Esophagus squamous epithelium (tissue), 4 donors: ENCODE results near the gene CCK.

Experiments used
- POLR2A ChIP-seq, 4 donors: fragments of 450-650 bp; IDR thresholded peaks; one replicate each; pipeline ENCODE4 v1.6.1; 2017; ENCODE audit warnings: antibody characterized with exemption in 4 of 4, mild to moderate bottlenecking in 4 of 4, moderate library complexity in 3 of 4
- TF ChIP-seq, protein P1 (sequence below), 6 experiments: fragments of 450-650 bp in 4 of 6; fragments of 200-600 bp in 2 of 6; sonication (generic) in 2 of 6; IDR thresholded peaks; one replicate each; pipeline ENCODE4 v1.5.1; 2016 to 2019; ENCODE audit warnings: antibody characterized with exemption in 6 of 6, mild to moderate bottlenecking in 4 of 6, moderate library complexity in 4 of 6

DNA sequence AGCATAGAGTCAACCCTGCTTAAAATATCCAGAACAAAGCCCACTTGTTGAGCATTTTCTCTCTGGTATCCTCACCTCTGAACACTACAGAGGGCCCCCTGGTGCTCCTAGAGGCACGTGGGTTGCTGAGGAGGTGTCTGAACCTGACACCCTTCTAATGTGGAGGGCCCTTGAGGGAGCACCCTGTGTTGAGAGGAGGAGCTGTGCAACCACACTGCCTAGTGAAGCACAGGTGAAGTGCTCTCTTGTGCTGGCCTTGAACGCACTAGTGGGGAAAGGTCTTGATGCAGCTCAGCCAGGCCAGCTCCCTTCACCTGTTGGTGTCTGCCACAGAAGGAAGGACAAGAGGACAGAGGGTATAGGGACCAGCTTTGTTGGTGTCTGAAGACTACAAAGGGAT, 51.9 kb downstream of the CCK start:
- TF ChIP-seq, protein P1, sequence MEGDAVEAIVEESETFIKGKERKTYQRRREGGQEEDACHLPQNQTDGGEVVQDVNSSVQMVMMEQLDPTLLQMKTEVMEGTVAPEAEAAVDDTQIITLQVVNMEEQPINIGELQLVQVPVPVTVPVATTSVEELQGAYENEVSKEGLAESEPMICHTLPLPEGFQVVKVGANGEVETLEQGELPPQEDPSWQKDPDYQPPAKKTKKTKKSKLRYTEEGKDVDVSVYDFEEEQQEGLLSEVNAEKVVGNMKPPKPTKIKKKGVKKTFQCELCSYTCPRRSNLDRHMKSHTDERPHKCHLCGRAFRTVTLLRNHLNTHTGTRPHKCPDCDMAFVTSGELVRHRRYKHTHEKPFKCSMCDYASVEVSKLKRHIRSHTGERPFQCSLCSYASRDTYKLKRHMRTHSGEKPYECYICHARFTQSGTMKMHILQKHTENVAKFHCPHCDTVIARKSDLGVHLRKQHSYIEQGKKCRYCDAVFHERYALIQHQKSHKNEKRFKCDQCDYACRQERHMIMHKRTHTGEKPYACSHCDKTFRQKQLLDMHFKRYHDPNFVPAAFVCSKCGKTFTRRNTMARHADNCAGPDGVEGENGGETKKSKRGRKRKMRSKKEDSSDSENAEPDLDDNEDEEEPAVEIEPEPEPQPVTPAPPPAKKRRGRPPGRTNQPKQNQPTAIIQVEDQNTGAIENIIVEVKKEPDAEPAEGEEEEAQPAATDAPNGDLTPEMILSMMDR (IDR thresholded peaks at IDR 0.05): no peak
- TF ChIP-seq POLR2A (IDR thresholded peaks at IDR 0.05): no peak
